Measurements from ENCODE around the gene GALK2.
"Not testable (repeated sequence)": the region's sequence is repeated elsewhere in the genome, so short reads cannot be mapped to it uniquely, and the experiment has no call there.

Gene GALK2

DNA sequence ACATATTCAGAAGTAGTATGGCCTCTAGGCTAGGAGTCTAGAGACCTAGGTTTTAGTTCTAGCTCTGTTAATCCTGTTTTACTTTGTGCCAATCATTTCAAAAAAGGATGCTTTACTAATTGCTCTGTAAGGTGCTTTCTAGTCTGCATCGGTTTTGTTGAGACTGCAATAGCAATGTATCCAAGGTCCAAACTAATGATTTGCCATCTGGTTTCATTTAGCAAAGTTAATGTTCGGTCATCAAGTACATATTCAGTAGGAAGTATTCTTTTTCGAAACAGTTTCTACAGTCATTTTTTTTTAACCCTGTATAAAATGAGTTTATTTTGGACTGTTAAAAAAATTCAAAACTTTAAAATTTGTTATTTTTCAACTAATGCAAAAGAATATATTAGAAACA lies 2.0 kb upstream of the GALK2 start:
- DNase-seq: no peak

DNA sequence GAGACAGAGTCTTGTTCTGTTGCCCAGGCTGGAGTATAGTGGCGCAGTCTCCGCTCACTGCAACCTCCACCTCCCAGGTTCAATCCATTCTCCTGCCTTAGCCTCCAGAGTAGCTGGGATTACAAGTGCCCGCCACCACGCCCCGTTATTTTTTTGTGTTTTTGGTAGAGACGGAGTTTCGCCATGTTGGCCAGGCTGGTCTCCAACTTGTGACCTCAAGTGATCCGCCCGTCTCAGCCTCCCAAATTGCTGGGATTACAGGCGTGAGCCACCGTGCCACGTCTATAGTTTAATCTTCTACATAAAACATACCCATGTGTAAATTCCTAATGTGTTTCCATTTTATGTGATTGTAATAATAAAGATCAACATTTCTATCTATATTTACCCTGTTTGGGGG lies 1.7 kb downstream of the GALK2 start:
- no peak for DNase-seq

DNA sequence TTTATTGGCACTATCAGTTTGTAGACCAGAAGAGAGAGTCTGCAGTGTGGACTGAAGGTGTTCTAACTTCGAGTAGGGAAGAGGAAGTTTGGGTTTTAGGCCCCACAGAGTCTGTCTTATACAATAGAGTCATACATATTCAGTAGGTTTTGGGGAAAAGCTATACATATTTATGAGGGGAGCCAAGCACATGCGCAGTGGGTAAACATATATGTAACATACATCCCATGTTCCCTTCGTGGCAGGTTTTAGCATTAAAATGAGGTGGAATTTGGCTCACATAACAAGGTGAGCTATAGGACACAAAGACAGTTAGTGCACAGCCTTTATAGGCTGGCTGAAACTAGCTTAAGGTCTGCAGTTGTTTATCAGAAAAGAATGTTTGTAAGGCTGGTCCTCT lies 4.9 kb downstream of the GALK2 start:
- DNase-seq: no peak

DNA sequence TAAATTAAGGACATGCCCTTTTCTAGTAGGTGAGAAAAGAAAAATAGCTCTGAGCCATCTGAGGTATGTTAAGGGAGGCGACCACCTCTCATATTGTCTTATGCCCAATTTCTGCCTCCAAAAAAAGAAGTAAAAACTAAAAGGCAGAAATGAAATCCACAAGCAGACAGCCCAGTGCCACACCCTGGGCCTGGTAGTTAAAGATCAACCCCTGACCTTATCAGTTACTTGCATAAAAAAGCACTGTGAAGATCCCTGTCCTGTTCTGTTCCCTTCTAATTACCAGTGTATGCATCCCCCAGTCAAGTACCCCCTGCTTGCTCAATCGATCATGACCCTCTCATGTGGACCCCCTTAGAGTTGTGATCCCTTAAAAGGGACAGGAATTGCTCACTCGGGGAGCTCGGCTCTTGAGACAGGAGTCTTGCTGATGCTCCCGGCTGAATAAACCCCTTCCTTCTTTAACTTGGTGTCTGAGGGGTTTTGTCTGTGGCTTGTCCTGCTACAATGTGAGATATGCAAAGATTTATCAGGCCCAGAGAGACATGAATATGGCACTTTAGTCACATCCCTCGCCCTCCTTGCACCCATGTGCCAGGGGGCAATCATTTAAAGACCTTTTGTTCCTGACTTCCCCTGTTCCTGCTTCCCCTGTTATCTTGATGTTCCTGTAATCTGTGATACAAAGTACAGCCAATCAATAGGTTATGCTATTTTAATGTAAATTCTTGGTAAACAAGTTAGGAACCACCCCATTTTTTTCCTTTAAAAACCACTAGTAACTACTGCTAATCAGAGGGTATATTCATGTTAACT lies 5.7 kb downstream of the GALK2 start:
- not testable (repeated sequence) for DNase-seq

DNA sequence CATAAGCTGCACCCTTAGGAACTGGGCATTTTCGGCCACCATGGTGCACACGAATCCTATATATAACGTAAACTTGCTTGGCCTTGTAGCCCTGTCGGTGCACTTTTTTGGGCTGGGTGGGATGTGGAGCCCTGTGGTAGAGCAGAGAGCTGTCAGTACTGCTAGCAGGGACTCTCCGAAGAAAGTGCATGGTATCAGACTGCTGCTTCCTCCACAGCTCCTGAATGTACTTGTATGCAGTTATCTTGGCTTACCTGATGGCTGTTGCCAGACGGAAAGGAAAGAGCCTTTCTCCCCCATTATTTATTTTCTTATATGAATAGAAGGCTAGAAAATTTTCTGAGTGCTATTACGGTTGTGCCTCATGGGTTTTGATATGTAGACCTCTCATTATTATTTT lies 8.4 kb downstream of the GALK2 start:
- no peak for DNase-seq

DNA sequence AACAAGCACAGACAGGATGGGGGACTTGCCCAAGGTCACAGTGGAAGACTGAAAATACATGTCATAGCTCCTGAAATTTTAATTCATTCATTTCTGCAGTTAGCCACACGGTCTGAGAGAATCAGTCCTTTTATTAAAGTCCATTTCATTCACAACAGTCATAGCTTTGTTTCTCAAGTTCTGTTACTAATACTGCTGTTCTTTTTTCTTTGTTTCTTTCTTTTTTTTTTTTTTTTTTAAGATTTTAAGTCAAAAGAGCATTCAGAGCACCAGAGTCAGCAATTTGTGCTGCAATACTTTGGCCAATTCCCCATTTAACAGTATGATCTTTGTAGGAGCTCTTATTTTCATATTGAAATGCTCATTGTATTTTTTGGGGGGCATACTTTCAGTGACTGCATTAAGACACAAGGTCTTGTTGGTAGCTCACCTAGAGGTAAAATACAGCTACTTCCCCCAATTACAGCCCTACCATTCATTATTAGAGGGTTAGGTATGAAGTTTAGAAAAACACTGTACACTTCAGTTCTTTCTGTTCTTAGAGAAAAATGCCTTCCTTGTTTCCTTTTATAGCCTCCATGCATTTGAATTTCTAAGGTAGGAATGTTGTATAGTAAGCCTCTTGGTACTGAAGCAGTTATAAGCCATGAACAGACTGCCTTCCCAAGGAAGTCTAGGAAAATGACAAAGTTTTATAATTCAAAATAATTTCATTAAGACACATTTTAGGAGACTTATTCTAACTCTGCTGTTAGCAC lies 9.6 kb downstream of the GALK2 start:
- DNase-seq: no peak

DNA sequence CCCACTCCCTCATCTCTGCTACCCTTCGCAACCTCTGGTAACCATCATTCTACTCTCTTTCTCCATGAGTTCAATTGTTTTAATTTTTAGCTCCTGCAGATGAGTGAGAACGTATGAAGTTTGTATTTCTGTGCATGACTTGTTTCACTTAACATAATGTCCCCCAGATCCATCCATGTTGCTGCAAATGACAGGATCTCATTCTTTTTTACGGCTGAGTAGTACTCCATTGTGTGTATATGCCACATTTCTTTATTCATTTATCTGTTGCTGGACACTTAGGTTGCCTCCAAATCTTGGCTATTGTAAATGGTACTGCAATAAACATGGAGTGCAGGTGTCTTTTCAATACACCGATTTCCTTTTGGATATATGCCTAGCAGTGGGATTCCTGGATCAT lies 12.1 kb downstream of the GALK2 start:
- DNase-seq: no peak

DNA sequence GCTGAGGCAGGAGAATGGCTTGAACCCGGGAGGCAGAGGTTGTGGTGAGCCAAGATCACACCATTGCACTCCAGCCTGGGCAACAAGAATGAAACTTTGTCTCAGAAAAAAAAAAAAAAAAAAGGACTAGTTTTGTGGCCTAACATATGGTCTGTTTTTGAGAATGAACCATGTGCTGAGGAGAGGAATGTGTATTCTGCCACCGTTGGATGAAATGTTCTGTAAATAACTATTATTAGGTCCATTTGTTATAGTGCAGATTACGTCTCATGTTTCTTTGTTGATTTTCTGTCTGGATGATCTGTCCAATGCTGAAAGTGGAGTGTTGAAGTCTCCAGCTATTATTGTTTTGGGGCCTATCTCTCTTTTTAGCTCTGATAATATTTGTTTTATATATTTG lies 13.7 kb downstream of the GALK2 start:
- not testable (repeated sequence) for DNase-seq

DNA sequence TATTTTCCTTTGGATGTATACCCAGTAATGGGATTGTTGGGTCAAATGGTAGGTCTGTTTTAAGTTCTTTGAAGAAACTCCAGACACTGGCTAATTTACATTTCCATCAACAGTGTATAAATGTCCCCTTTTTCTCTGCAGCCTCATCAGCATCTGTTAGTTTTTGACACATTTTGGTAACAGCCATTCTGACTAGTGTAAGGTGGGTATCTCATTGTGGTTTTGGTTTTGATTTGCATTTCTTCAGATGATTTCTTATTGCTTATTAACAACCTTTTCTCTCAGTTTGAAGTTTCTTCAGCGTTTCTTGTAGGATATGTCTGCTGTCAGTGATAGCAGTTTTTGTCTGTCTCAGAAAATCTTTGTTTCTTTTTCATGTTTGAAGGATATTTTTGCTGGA lies 15.4 kb downstream of the GALK2 start:
- no peak for DNase-seq

DNA sequence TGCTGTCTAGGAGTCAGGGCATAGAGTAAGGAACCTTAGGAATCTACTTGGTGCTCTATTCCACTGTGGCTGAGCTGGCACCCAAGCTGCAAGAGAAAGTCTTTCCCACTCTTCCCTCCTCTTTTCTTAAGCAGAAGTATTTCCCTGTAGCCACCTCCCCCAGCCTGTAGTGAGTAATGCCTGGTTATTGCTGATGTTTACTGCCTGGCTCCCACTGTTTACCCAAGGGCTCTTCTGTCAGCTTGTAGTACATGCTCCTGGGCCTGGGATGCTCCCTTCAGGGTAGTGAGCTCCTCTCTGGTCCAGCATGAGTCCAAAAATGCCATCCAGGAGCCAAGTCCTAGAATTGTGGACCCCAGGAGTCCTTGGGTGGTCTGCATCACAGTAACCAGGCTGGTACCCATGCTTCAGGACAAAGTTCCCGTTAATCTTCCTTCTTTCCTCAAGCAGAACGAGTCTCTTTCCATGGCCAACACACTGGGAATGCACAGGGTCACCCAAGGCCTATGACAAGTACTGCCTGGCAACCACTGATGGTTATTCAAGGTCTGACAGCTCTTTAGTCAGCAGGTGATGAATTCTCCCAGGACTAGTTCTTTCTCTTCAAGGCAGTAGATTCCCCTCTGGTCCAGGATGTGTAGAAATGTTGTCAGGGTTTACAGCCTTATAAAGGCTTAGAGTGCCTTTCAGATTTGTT lies 17.6 kb downstream of the GALK2 start:
- no peak for DNase-seq

DNA sequence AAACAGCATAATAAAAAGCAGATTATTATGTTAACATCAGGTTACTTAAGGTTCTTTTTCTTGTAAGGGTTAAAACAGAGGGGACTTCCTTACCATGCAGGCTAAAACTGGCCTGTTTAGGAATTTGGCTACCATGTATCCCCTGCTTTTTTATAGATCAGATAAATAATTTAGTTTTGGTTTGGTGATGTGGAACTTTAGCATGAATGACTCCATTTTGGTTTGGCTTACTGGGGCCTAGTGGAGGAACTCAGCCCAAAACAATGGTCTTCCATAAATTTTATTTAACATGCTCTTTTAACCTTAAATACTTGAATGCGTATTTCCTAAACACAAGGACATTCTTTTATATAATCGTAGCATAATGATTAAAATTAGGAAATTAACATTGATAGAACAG lies 18.9 kb downstream of the GALK2 start:
- DNase-seq: no peak

DNA sequence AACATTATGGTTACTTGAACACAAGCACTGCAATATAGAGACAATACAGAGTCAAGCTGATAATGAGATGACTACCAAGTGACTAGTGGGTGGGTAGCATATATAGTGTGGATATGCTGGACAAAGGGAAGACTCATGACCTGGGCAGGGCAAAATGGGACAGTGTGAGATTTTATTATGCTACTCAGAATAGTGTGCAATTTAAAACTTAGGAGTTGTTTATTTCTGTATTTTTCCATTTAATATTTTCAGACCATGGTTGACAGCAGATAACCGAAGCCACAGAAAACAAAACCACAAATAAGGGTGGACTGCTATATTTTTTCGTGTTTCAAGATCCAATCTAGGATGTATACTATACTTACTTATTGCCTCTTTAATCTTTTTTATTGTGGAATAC lies 19.6 kb downstream of the GALK2 start:
- no peak for DNase-seq

DNA sequence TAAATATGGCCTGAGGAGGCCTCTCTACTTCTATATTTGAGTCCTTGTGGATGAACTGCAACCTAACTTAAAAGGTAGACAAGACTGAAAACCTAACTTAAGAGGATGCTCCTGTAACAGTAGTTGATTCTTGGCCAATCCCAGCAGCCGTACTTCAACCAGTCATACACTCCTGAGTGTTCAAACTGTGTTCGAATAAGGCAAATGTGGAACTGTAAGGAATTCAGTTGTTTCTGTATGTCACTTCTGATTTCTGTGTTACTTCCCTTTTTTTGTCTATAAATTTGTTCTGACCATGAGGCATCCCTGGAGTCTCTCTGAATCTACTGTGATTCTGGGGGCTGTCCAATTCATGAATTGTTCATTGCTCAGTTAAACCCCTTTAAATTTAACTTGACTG lies 20.5 kb downstream of the GALK2 start:
- DNase-seq: no peak

DNA sequence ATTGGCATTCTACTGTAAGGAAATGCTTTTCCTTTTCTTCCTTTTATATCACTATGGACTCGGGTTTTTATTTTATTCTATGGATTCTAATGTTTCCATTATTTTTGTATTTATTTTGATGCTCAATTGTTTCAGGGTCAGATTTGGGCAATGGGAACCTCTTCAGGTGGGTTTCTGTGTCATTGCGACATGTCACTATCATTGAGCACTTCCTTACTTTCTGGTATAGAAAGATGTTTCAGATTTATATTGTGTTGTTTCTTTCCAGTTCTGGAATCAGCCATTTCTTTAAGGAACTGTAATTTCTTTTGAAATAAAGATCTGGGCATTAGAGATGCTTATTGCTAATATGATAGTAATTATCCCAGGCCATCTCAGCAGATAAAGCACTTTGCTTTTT lies 21.8 kb downstream of the GALK2 start:
- no peak for DNase-seq

DNA sequence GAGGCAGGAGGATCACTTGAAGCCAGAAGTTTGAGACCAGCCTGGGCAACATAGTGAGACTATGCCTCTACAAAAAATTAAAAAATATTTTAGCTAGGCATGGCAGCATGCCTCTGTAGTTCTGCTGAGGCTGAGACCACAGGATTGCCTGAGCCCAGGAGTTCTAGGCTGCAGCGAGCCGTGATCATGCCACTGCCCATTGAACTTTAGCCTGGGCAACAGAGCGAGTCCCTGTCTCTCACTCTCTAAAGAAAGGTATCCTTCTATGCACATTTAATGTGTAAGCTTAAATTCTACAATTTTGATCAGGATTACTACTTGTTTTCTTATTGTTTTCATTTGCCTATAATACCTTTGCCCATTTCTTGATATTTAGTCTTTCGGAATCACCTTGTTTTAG lies 26.8 kb downstream of the GALK2 start:
- no peak for DNase-seq

DNA sequence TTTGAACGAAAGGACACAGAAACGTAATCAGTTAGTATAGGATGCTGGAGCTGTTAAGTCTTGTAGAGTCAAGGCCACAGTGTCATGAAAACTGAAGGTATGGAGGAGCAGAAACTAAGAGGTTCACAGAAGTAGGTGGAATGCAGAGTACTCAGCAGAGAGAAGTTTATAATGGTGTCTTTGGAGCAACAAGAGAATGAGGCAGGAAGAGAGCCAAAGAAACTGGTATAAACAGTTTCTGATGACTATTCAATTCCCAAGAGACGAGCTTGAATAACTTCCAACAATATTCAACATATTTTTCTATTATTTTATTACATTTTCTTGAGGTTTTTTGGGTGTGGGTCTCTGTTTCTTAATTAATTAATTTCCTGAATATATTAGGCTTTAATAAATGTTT lies 29.6 kb downstream of the GALK2 start:
- DNase-seq: no peak

DNA sequence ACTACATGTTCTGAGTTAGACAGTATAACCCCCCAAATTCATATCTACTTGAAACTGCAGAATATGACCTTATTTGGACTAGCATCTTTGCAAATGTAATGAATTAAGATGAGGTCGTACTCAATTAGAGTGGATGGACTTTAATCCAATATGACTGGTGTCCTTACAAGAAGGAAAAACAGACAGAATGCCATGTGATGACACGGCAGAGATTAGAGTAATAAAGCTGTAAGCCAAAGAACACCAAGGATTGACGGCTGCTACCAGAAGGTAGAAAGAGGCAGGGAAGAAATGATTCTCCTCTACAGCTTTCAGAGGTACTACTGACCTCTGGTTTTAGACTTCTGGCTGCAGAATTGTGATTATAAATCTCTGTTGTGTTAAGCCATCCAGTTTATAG lies 30.3 kb downstream of the GALK2 start:
- DNase-seq: no peak

DNA sequence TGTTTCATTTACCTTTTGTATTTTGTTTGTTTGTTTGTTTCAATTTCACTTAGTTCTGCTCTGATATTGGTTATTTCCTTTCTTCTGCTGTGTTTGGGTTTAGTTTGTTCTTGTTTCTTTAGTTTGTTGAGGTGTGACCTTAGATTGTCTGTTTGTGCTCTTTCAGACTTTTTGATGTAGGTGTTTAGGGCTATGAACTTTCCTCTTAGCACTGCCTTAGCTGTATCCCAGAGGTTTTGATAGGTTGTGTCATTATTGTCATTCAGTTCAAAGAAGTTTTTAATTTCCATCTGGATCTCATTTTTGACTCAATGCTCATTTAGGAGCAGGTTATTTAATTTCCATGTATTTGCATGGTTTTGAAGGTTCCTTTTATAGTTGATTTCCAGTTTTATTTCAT lies 38.1 kb downstream of the GALK2 start:
- DNase-seq: not testable (repeated sequence)

DNA sequence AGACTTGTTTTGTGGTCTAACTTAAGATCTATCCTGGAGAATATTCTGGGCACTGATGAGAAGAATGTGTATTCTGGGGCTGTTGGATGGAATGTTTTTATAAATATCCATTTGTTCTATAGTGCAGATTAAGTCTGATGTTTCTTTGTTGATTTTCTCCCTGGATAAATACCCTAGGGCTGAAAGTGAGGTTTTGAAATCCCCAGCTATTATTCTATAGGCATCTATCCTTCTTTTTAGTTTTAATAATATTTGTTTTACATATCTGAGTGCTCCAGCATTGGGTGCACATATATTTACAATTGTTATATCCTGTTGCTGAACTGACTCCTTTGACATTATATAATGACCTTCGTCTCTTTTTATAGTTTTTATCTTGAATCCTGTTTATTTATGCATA lies 42.9 kb downstream of the GALK2 start:
- DNase-seq: no peak

DNA sequence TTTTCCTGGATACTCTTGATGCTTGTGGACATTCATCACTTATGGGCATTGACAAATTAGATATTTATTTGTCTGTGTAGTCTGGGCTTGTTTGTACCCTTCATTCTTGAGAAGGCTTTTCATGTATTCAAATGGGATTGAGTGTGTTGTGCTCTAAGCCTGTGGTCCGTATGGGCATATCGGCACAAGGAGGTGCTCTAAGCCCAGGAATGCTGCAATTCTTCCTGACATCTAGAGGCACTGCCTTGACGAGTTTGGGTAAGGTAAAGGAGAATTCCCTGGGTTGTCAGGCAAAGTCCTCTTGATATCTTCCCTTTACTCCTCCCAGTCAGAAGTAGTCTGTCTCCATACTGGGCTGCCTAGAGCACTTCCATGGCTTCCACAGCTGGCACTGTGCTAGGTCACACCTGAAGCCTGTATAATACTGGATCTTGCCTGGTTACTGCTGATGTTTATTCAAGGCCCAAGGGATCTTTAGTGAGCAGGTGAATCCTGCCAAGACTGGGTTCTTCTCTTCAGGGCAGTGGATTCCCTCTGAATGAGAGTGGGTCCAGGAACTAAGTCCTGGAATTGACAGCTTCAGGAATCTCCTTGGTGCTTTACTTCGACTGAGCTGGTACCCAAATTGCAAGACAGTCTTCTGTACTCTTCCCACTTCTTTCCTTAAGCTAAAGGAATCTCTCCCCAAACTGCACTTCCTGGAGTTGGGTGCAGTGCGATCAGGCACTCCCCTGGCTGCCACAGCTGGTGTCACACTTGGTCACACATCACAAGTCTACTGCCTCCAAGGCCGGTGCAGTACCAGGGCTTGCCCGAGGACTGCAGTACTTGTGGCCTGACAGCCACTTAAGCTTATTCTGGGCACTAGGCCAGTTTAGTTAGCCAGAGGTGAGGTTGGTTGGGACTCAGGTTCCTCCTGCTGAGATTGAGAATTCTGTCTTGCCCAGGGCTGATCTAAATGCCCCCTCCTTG lies 46.0 kb downstream of the GALK2 start:
- DNase-seq: no peak

DNA sequence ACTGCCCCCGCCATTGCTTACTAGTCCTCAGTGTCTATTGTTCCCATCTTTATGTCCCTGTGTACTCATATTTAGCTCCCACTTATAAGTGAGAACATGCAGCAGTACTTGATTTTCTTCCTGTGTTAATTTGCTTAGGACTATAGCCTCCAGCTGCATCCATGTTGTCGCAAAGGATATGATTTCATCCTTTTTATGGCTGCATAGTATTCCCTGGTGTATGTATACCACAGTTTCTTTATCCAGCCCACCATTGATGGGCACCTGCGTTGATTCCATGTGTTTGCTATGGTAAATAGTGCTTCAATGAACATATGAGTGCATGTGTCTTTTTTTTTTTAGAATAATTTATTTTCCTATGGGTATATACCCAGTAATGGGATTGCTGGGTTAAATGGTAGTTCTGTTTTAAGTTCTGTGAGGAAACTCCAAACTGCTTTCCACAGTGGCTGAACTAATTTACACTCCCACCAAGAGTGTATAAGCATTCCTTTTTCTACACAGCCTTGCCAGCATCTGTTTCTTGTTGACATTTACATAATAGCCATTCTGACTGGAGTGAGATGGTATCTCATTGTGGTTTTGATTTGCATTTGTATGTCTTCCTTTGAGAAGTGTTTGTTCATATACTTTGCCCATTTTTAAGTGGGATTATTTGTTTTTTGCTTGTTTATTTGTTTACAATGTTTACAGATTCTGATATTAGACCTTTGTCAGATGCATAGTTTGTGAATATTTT lies 53.7 kb downstream of the GALK2 start:
- DNase-seq: no peak
